K562 (cell line): ENCODE measurements around the gene GMPR. TPM values are rescaled to one million over a fixed set of nuclear protein-coding genes. Genes with fewer than 3 reads are reported as not detected.

Experiments
- BACH1 ChIP-seq: fragments of 200-800 bp; sonication (Bioruptor generic); IDR thresholded peaks from 2 replicates; pipeline ENCODE4 v1.6.1; 2016; ENCODE audit warnings: missing genetic modification characterization, missing compliant biosample characterization
- BHLHE40 ChIP-seq: IDR thresholded peaks from 2 replicates; pipeline ENCODE4 v1.6.1; 2011; ENCODE audit warnings: low read length, improper control_type of control experiment
- CSDE1 ChIP-seq, 2 experiments: fragments of 450-650 bp; IDR thresholded peaks; 2 replicates each; pipeline ENCODE4 v1.6.1; 2016; ENCODE audit warnings: mild to moderate bottlenecking in 1 of 2
- DPF2 ChIP-seq: fragments of 450-650 bp; IDR thresholded peaks from 2 replicates; pipeline ENCODE4 v1.6.1; 2016
- ELF2 ChIP-seq: fragments of 250-450 bp; sonication (Bioruptor Pico); IDR thresholded peaks from 2 replicates; pipeline ENCODE4 v1.5.0; 2021; ENCODE audit warnings: mild to moderate bottlenecking
- FOXM1 ChIP-seq, 2 experiments: fragments of 450-650 bp in 1 of 2; sonication (generic) in 1 of 2; formaldehyde crosslinking in 1 of 2; IDR thresholded peaks; 2 replicates each; pipeline versions ENCODE4 v1.6.1 to v1.9.0; 2017 to 2022; ENCODE audit warnings: low read depth in 2 of 2, mild to moderate bottlenecking in 2 of 2, missing genetic modification reagents in 1 of 2, moderate library complexity in 1 of 2
- KLF6 ChIP-seq: fragments of 250-450 bp; sonication (Bioruptor Pico); IDR thresholded peaks from 2 replicates; pipeline ENCODE4 v1.4.0; 2020; ENCODE audit warnings: mild to moderate bottlenecking, moderate library complexity, borderline replicate concordance
- MTA2 ChIP-seq: fragments of 450-650 bp; IDR thresholded peaks from 2 replicates; pipeline ENCODE4 v1.6.1; 2016; ENCODE audit warnings: low read depth
- NR2C1 ChIP-seq, 2 experiments: fragments of 450-650 bp; IDR thresholded peaks; 2 replicates each; pipeline ENCODE4 v1.6.1; 2017; ENCODE audit warnings: mild to moderate bottlenecking in 2 of 2, antibody characterized with exemption in 1 of 2, inconsistent platforms in 1 of 2, missing compliant biosample characterization in 1 of 2, missing genetic modification characterization in 1 of 2
- POLR2B ChIP-seq: fragments of 450-650 bp; IDR thresholded peaks from 2 replicates; pipeline ENCODE4 v1.6.1; 2018; ENCODE audit warnings: low read depth; ENCODE audit not compliant: partially characterized antibody
- PURB ChIP-seq: sonication (generic); formaldehyde crosslinking; IDR thresholded peaks from 2 replicates; pipeline ENCODE4 v1.9.0; 2021; ENCODE audit warnings: low read depth, mild to moderate bottlenecking, missing genetic modification reagents
- SIN3A ChIP-seq, 2 experiments: fragments of 150-350 bp in 1 of 2; IDR thresholded peaks; 2 replicates each; pipeline ENCODE4 v1.6.1; 2011 to 2016; ENCODE audit warnings: borderline replicate concordance in 2 of 2, low read depth in 2 of 2, low read length in 2 of 2, mild to moderate bottlenecking in 2 of 2, moderate library complexity in 2 of 2; ENCODE audit not compliant: control insufficient read depth in 1 of 2
- TAF15 ChIP-seq: fragments of 200-400 bp; formaldehyde crosslinking; IDR thresholded peaks from 2 replicates; pipeline ENCODE4 v1.6.1; 2017; ENCODE audit warnings: mild to moderate bottlenecking, low read depth, low read length, moderate library complexity
- TCF3 ChIP-seq: sonication (generic); formaldehyde crosslinking; IDR thresholded peaks from 2 replicates; pipeline ENCODE4 v1.4.0; 2020; ENCODE audit warnings: mild to moderate bottlenecking, missing genetic modification reagents
- TFAM ChIP-seq: fragments of 250-450 bp; sonication (Bioruptor Pico); conservative IDR thresholded peaks from 2 replicates; pipeline ENCODE4 v1.5.0; 2021; ENCODE audit warnings: mild to moderate bottlenecking, moderate library complexity
- UBTF ChIP-seq, 2 experiments: IDR thresholded peaks; 2 replicates each; pipeline ENCODE4 v1.6.1; 2012; ENCODE audit warnings: improper control_type of control experiment in 2 of 2, low read depth in 2 of 2, low read length in 2 of 2, borderline replicate concordance in 1 of 2
- WHSC1 ChIP-seq: IDR thresholded peaks from one replicate; pipeline ENCODE4 v1.6.1; 2012; ENCODE audit warnings: low read length, control low read depth, inconsistent platforms
- ZFP30 ChIP-seq: fragments of 250-450 bp; sonication (Bioruptor Pico); IDR thresholded peaks from 2 replicates; pipeline ENCODE4 v1.8.0; 2022; ENCODE audit warnings: moderate library complexity, mild to moderate bottlenecking, inconsistent platforms, borderline replicate concordance
- ZFPM2 ChIP-seq: fragments of 250-450 bp; sonication (Bioruptor Pico); IDR thresholded peaks from 2 replicates; pipeline ENCODE4 v1.5.1; 2022; ENCODE audit warnings: mild to moderate bottlenecking
- ZNF146 ChIP-seq: IDR thresholded peaks from one replicate; pipeline ENCODE4 v1.6.1; 2018; ENCODE audit warnings: missing compliant biosample characterization; ENCODE audit not compliant: unreplicated experiment
- ZNF217 ChIP-seq: sonication (generic); formaldehyde crosslinking; IDR thresholded peaks from 2 replicates; pipeline ENCODE4 v1.8.0; 2022; ENCODE audit warnings: mild to moderate bottlenecking, missing genetic modification reagents
- ZNF224 ChIP-seq: sonication (generic); formaldehyde crosslinking; IDR thresholded peaks from 2 replicates; pipeline ENCODE4 v1.8.0; 2022; ENCODE audit warnings: mild to moderate bottlenecking, missing genetic modification reagents
- ZNF324 ChIP-seq: fragments of 250-450 bp; sonication (Bioruptor Pico); IDR thresholded peaks from 2 replicates; pipeline ENCODE4 v1.4.0; 2020; ENCODE audit warnings: mild to moderate bottlenecking
- ZNF79 ChIP-seq: fragments of 250-450 bp; sonication (Bioruptor Pico); IDR thresholded peaks from 2 replicates; pipeline ENCODE4 v1.4.0; 2020; ENCODE audit warnings: low read depth, mild to moderate bottlenecking, moderate library complexity
- polyA plus RNA-seq, 8 experiments: library from polyadenylated mRNA; depleted of rRNA in 4 of 8; stranded (reverse) in 5 of 8; unstranded in 3 of 8; fragments of >200 nt; fragmentation: Nextera tagmentation in 2 of 8; fragmentation: Illumina TruSeq in 1 of 8; extraction: Ambion mirVana in 2 of 8; extraction: Trizol in 1 of 8; gene quantifications; 2 replicates each; pipeline versions ENCODE4 v1.2.1 to v1.2.3, GENCODE V29; 2011 to 2014; ENCODE audit warnings: inconsistent platforms in 1 of 8, missing spikeins in 1 of 8
- total RNA-seq, 7 experiments: library from RNA; depleted of rRNA in 6 of 7; stranded (reverse); fragments of >200 nt in 6 of 7; fragmentation: Illumina TruSeq in 2 of 7; extraction: Trizol in 2 of 7; gene quantifications; 2 replicates each; pipeline versions ENCODE4 v1.2.1 to v1.2.3, GENCODE V29; 2011 to 2021; ENCODE audit warnings: low replicate concordance in 1 of 7

GMPR gene
- total and polyA plus RNA-seq, 9 of the 15 experiments (the other 6 are each of a cell fraction or from before 2014, with no cell fraction given) = 34.6 to 83.7 (median 49.8) TPM

- peak in 1 of 2 experiments; percentile 73; a peak in 3 of 4 replicates for TF ChIP-seq UBTF (IDR thresholded peaks at IDR 0.05; ENCODE audit: borderline replicate concordance in 1 of 2, low read depth in 2 of 2, low read length in 2 of 2)
- TF ChIP-seq ZNF224 (CRISPR knock-in tag) = no peak; the same call in 1 of the 2 replicates
- TF ChIP-seq ELF2 (CRISPR knock-in tag) = peak; percentile 78
- TF ChIP-seq BHLHE40 = peak; percentile 67; the same call in 1 of the 2 replicates
- peak; percentile 81; the same call in 1 of the 2 replicates for TF ChIP-seq ZFP30 (CRISPR knock-in tag)
- no peak for TF ChIP-seq TFAM (CRISPR knock-in tag)
- peak; percentile 90 for TF ChIP-seq ZFPM2 (CRISPR knock-in tag)
- TF ChIP-seq BACH1 = 0 out of 2 replicates have a peak, but pooled peaks have one; percentile 18
- no peak for TF ChIP-seq WHSC1
- TF ChIP-seq TCF3 (CRISPR knock-in tag) = peak; percentile 73
- TF ChIP-seq POLR2B = peak; percentile 100
- TF ChIP-seq NR2C1 (IDR thresholded peaks at IDR 0.05) = no peak
- TF ChIP-seq NR2C1 (tag; IDR thresholded peaks at IDR 0.05) = peak; percentile 23; the same call in 1 of the 2 replicates
- TF ChIP-seq CSDE1 (IDR thresholded peaks at IDR 0.05) = peak in 1 of 2 experiments; percentile 93; a peak in 2 of 4 replicates
- TF ChIP-seq TAF15 = no peak
- TF ChIP-seq FOXM1 (IDR thresholded peaks at IDR 0.05; ENCODE audit: low read depth) = peak; percentile 58; the same call in 1 of the 2 replicates
- no peak for TF ChIP-seq FOXM1 (CRISPR knock-in tag; IDR thresholded peaks at IDR 0.05; ENCODE audit: low read depth)
- TF ChIP-seq MTA2 = peak; percentile 72; the same call in 1 of the 2 replicates
- peak; percentile 52 for TF ChIP-seq ZNF324 (CRISPR knock-in tag)
- no peak for TF ChIP-seq ZNF146 (CRISPR knock-in tag)
- peak; percentile 67; the same call in 1 of the 2 replicates for TF ChIP-seq DPF2
- TF ChIP-seq PURB (CRISPR knock-in tag) = no peak
- 0 out of 2 replicates have a peak, but pooled peaks have one; percentile 68 for TF ChIP-seq KLF6 (CRISPR knock-in tag)
- peak; percentile 54; the same call in 1 of the 2 replicates for TF ChIP-seq ZNF79 (CRISPR knock-in tag)
- no peak for TF ChIP-seq ZNF217
- peak; percentile 74 to 91; a peak in 3 of 4 replicates for TF ChIP-seq SIN3A (IDR thresholded peaks at IDR 0.05; ENCODE audit: borderline replicate concordance in 2 of 2, control insufficient read depth in 1 of 2, low read depth in 2 of 2, low read length in 2 of 2)
Observed at GRCh38 chr6:16265351-16266341, 27.3 kb downstream of the GMPR start (continued).
